NCI-H524 treated with DMSO at 0.1 percent for 48 hours (cell line): ENCODE results near the gene PMS1.
"Not testable (repeated sequence)": the region's sequence is repeated elsewhere in the genome, so short reads cannot be mapped to it uniquely, and the experiment has no call there.

Source experiments
- DNase-seq: peaks from one replicate; lab custom pipeline; 2025; lab: John Stamatoyannopoulos, UW

PMS1 gene

DNA sequence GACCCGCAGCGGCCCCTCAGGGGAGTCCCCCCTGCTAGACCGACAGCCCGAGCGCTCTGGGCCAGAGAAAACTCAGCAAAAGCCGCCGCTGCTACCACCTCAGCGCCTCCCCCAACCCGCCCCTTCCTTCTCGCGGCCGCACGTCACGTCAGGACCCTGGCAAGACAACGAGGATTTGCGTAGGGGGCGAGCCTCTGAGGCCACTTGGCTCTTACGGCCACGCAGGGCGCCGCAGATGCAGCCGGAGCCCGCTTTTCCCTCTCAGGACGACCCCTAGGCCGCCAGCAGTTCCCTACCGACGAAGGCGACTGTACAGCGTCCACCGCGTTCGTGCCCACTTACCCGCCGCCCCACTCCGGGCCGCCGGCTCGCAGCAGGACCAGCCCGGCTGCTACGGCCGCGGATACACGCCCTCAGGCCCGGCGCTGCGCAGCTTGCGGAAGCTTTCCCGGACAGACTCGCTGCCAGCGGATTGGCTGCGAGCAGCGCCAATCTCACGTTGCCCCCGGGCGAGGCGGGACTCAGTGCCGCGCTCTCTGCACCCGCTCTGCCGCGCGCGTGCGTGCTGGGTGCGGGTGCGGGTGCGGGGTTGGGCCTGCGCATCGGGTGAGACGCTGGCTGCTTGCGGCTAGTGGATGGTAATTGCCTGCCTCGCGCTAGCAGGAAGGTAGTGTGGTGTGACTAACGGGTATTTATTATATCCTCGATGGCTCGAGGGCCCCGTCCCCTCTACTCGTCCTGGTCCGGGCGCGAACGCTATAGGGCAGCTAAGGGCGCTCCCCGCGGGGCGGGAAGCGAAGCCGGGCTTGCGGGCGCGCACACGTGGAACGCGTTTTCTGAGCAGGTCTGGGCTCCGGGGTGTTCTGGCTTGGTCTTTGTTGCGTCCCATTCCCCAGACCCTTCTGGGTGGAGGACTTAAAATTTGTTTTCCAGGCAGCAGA is at the start of gene PMS1, which contains the start of gene ORMDL1:
PMS1 (plus strand) TSS at position 524 of the 941 bp plus-strand sequence. CDS start 7,360 bp downstream, outside the sequence.
ORMDL1 (minus strand) TSS at position 413 of the 941 bp plus-strand sequence. CDS start 1,744 bp downstream, outside the sequence.
- peak; percentile 71 for DNase-seq

DNA sequence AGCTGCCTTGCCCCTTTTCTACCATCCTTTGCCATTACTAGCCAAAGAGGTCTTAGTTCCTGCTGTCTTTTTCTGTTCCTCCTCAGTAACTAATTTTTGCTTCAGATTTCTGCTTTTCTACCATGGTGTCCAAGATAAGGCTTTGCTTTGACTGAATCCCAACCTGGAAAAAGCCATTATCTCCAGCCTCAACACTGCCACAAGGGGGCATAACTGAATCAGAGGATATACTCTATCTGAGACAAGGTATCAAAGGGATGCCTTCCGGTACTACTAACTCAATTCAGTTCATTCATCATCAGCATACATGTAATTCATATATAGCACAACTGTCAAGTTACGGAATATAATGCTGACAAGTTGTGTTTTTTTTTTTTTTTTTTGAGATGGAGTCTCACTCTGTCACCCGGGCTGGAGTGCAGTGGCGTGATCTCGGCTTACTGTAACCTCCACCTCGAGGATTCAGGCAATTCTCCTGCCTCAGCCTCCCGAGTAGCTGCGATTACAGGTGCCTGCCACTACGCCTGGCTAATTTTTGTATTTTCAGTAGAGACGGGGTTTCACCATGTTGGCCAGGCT is 33.1 kb upstream of the PMS1 start:
- no peak for DNase-seq

DNA sequence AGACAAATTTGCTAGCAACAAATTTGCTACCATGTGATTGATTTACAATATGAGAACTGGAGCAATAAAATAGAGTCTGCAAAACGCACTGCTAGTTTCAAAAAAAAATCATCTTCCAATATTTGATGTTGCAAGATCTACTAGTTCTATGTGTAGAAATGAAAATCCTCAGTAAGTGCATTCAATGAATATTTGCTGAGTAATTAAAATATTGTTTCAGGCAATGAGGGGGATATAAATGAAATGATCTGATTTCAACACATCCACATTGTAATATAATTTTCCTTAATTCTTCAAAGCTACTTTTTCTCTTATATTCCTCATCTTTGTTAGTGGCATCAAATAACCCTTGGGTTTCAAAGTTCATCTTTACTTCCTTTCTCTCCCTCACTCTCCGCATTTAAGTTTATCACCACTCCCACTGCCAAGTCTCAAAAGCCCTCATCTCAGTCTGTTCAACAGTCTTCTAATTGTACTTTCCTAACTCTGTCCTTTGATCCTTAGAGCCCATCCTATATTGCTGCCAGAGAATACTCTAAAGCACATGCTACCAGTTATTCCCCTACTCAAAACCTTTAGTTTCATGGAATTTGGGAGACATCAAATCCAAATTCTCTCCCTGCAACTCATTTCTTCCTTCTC is 27.8 kb upstream of the PMS1 start:
- DNase-seq = no peak

DNA sequence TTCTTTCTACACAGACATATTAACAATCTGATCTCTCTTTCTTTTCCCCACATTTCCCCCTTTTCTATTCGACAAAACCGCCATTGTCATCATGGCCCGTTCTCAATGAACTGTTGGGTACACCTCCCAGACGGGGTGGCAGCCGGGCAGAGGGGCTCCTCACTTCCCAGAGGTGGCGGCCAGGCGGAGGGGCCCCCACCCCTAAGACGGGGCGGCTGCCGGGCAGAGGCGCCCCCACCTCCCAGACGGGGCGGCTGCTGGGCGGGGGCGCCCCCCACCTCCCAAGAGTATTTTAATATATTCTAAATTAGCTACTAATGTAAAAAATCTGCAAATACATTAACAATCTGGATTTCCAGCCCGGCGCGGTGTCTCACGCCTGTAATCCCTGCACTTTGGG is 24.1 kb upstream of the PMS1 start:
- DNase-seq = not testable (repeated sequence)

DNA sequence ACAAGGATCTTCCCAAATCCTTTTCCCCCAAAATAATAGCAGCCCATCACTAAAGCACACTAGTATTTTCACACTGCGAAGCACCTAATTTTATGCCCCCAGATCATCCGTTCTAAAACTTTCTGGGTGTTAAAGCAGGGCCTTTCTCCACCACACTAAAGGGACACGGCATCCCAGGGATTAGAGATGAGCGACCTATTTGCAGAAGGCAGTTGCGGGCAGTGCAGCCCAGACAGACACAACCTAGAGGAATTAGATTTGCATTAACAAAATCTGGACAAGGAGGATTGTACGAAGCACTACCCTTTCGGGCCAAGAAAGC is 22.1 kb upstream of the PMS1 start:
- DNase-seq = no peak

DNA sequence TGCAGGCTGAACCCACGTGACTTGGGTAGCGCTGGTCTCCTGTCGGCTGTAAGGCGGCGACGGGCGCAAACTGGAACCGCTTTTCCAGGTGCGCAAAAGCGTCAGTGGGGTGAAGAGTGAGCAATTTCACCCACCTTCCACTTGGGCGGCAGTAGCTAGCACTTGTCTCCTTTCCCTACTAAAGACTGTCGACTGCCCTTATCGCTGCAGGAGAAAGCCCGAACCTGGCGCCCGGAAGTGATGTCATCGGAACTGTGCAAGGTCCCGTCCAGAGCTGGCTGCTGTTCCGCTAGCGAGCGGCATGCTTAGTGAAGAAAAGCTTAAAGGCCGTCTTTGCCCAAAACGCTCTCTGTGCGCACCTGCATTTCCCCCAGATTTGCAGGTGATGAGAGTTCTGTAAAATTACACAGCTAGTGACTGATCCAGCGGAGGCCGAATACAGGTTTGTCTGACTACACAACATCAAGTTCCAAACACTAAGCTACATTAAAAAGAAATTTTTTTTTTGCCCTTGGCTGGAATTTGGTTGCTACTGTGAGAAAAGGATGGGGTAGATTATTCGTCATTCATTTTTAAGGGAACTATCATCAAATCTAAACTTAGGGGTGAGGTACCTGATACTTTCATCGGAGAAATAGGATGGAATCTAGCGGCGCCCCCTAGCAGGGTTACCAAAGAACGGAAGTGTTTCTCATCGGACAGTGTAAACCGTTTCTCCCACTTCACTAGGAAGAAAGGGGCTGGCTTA is 21.5 kb upstream of the PMS1 start, which contains the start of gene OSGEPL1:
OSGEPL1 (minus strand) TSS at position 242 of the 748 bp plus-strand sequence. CDS start 1,152 bp downstream, outside the sequence.
- DNase-seq = peak; percentile 81

DNA sequence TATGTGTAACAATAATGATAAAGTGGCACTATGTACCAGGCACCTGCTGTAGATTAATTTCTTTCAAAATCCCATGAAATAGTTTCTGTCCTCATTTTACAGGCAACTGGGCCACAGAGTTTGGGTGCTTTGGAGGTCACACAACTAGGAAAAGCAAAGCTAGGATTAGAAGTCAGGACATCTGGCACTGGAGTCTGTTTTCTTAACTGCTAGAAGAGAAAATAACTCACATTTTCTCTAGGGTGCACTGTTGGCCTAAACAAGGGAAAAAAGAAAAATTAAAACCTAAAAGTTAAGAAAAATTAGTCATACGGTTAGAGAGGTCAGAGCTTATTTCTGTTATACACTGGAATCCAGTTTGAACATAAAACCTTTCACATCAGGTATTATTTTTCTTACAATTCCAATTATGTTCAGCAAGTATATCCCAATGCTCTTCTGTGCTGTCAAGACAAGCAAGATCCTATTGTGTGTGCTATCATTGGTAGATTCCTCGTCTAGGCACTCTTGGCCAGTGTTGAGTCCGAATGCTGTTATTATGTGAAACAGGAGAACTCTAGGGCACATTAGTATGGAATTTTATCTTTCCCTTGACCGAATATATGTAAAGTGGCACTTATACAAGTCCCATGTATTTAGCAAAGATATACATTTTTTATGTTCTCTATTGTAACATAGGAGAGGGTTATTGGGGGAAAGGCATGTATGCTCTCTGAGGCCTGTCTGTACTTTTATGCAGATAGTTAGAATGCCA is 20.2 kb upstream of the PMS1 start:
- DNase-seq = peak; percentile 50

DNA sequence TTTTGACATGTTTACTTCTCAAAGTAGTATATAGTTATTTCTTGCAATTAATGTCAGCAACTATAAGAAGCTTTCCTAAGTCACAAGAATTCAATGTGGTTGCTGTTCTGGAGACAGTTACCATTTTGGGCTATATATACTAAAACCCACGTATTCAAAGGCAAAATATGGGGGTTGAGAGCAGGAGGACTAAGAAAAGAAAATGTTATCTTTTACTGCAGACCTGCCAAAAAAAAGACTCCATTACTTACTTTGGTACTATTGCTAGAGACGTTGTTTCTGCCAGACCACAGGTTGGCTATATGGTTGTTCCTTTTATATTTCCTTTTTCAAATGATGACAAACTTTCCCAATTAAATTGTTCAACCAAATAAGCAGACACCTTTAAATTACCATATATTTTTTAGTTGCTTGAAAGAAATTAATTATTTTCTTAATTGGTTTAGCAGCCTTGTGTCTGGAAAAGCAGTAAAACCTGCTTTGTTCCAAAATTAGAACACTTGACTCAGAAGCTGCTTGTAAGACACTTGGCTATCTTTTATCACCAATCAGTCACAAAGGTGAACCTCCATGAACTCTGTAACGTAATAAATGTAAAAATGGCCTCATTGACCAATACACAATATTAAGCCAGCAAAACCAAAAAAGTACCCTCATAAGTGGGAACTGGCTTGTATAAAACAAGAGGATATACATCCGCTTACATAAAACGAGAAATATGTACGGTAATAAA is 13.5 kb upstream of the PMS1 start:
- DNase-seq = no peak

DNA sequence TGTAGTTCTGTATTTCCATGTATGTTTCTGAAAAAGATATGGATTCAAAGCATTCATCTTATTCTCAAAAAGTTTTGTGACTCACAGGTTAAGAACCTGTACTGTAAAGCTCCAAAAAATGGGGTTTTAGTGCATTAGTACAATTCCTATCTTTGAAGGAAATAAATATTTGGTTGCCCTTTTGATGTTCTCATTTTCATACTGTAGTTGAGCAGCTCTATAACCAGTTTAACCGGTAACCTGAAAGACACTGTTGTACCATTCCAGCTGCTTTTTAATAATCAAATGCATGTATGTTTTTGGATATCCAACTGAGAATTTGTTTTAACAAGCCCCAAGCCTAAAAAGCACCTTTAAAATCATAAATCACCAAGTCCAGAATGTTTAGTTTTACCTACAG is 12.0 kb upstream of the PMS1 start:
- no peak for DNase-seq

DNA sequence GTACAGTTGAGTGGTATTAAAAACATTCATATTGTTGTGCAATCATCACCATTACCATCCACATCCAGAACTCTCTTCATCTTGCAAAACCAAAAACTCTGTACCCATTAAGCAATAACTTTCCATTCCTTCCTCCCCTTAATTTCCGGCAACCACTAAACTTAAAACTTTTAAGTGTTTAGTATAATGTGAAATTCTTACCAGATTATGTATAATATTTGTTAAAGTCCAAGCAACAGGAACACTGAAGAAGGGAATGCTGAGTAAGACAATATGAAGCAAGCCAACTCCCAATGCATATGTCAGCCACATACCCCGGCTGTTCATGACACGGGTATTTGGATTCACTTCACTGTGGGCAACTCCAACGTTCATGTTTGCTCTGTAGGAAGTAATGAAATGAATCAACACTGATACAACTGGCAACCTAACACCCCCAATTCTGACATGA is 2.0 kb upstream of the PMS1 start:
- no peak for DNase-seq

DNA sequence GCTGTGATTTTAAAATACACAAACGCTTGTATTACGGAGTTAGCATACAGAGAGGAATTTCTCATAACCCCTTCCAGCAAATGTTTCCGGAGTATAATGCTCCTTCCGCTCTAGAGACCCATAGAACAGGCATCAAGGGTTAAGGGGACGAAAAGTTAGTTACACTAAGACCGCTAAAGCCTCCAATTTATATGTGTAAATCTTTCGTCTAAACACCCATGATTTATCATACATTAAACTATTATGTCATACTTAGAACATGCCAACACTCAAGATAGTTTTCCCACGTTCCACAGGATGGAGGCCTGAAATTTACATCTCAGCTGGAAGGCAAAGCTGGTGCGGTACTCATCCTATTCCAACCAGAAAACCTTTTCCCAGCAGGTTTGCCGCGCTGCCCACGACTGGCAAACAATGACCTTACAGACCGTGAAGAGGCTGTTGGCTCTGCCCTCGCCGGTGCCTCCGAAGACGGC is 761 bp upstream of the PMS1 start:
- no peak for DNase-seq

DNA sequence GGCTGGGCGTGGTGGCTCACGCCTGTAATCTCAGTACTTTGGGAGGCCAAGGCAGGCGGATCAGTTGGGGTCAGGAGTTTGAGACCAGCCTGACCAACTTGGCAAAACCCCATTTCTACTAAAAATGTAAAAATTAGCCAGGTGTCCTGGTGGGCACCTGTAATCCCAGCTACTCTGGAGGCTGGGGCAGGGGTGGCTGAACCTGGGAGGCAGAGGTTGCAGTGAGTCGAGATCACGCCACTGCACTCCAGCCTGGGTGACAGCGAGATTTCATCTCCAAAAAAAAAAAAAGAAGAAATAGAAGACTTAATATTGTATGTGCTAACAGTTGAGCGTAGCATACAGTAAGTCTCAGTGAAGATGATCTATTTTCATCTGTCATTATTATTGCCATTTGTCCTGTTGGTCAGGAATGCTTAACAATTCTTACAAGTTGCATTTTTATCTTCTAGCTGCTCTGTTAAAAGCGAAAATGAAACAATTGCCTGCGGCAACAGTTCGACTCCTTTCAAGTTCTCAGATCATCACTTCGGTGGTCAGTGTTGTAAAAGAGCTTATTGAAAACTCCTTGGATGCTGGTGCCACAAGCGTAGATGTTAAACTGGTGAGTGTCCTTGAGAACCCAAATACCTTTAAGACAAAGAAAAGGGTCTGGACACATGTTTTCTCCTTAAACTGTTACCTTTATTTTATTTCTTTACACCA is 7.2 kb downstream of the PMS1 start:
- no peak for DNase-seq

DNA sequence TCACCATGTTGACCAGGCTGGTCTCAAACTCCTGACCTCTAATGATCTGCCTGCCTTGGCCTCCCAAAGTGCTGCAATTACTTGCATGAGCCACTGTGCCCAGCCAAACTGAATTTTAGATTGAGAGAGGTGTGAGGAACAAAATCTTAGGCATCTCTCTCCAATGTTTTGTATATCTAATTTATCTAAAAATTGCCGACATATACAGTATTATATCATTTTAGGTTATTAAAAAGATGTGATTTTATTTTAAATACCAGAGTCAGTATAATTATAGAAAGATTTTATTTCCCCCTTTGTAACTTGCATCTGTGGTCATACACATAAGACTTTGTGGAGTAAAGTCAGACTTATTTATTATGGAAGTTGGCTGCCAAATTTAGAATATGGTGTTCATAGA is 10.1 kb downstream of the PMS1 start:
- DNase-seq = no peak

DNA sequence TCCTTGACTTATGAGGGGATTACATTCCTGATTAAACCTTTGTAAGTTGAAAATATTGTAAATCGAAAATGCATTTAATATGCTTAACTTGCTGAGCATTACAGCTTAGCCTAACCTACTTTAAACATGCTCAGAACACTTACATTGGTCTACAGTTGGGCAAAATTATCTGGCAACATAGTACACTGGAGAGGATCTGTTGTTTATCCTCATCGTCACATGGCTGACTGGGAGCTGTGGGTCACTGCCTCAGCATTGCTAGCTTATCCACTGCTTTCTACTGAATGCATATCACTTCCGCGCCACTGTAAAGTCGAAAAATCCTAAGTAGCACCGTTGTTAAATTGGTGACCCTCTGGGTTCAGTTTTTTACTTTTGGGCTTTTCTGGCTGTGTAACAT is 13.7 kb downstream of the PMS1 start:
- DNase-seq = no peak

DNA sequence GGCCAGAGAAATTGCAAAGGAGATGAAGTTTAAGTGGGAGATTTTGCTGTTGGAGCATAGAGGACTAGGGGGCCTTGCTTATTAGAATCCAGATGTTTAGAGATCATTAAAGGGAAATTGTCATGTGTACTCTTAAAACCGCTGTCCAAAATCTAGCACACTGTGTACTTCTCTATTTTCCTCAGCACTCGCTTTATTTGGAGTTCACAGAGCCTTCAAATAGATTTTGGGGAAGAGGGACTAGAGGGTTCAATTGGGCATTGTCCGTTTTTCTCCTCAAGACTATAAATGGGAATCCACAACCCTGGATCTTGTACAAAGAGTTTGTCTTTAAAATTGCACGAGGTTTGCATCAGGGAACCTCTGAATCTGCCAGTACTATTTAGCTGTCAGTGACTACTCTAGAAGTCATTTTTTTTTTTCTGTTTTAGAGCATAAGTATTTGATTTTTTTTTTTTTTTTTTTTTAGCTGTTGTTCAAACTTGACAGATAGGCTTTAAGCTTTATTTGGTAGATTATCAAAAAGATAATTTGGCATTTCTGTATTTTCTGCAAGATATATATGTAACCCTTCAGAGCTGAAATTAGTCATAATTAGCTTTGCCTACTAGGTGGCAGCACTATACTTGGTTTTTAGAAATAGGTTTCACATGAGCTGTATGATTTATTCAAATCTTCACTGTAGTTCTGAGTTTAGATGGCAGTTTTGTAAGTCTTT is 14.2 kb downstream of the PMS1 start:
- no peak for DNase-seq

DNA sequence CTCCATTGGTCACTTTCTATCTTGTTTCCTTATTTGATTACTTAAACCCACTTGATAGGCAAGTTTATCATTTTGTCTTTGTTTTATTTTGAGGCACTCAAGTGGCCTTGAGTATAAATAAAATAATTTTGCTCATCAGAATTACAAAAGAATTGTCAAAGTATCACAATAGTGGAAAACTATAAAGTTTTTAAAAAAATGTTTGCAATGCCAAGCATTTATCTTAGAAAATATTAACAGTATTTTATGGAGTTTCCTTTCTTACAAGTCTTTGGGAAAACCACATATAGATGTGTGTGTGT is 14.7 kb downstream of the PMS1 start:
- no peak for DNase-seq

DNA sequence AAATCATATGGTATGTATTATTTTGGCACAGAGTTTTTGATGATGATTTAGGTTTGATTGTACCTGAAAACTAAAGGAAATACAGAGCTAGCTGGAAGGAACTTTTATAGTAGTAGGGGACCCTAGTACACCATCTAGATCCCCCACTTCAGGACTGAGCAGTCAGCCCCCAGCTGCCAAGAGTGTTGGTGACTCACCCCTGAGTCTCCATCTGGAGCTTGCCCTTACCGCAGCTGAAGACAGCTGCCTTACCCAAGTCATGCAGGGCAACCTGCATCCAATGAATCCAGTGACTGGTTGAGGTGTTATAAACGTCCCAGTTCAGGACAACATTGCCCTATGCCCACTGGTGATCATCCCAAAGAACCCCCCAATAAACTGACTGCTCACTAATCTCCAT is 15.3 kb downstream of the PMS1 start:
- no peak for DNase-seq

DNA sequence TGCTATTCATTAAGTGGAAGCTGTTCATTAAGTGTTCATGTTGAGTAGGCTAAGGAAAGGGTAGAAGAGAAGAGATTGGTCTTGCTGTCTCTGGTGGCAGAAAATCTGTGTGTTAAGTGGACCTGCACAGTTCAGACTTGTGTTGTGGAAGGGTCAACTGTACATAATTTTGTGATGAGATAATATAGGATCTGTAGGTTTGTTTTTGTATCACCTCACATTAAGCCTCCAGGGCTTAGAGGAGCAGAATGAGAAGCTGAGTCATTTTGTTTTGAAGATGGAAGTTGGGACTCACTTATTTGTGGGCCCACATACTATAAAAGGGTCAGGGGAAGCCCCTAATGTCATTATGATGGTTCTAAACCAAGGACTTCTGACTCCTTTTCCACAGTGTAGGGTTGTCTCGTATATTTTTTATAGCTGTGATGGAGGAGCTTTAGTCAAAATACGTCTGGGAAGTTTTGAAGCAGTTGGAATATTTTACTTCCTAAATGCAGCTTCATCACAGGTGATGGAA is 18.2 kb downstream of the PMS1 start:
- no peak for DNase-seq

DNA sequence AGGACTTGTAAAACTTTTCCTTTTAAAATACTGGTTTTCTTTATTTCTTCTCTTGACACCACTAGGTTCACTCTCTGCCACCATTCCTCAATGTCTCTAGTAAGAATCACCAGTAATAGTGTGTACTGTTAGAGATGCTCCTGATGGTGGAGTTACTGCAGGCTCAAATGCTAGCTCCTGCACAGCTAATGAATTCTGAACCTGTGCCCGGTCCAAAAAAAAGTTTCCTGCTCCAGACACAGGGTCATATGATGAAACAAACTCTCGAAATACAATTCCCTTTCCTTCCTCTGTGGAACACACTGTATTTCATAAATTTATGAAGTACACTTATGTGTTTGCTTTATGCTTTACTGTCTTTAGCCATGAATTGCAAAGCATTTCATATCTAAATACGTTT is 19.2 kb downstream of the PMS1 start:
- no peak for DNase-seq
